ENCODE results near the gene ADAMTS18.
"Not testable (repeated sequence)": the region's sequence is repeated elsewhere in the genome, so short reads cannot be mapped to it uniquely, and the experiment has no call there.

Gene ADAMTS18

DNA sequence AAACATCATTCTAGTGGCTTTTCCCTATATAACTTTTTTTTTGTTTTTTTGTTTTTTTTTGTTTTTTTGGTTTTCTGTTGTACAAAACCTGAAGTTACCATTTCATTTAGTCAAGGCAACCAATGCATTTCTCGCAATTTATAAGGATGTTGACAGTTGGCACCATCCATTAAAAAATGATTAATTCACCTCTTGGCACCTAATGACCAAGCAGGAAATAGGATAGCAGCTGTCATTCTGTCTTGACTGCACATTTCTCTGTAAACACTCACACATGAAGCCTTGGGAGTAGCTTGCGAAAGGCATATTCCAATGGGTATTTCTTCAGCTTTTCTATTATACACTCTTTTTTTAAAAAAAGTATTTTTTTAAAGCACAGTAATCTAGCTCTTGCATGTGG is 158.2 kb downstream of the ADAMTS18 start:
- no peak for DNase-seq

DNA sequence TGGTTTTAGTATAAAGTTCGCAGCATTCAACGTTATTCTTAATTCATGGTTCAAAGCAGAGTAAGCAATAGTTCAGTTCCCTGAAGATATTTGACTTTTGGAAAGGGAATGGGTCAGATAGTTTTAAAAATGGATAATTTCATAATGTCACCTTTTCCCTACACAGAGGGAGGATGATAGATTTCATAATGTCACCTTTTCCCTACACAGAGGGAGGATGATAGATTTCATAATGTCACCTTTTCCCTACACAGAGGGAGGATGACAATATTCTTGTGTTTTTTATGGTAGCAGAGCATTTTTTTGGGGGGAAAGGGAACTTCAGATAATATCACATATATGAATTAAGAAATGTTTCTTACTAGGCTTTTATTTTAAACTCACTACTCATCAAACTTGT is 159.5 kb downstream of the ADAMTS18 start:
- not testable (repeated sequence) for DNase-seq

DNA sequence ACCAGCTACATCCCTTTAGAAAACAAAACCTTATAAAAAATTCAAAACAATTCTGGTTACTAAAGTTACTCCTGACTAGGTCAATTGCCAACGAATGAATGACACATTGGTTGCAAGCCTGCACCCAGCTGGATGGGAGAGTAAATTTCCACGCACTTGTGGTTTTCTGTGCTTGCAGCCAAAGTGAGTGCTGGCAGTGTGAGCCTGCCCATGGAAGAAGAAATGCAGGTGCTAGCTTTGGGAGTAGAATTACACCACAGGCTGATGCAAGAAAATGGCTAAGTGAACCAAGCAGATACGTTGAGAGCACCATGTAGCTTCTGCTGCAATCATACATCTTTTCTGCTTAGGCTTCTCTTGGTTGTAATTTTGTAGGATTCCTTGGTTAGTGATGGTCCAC is 161.0 kb downstream of the ADAMTS18 start:
- no peak for DNase-seq

DNA sequence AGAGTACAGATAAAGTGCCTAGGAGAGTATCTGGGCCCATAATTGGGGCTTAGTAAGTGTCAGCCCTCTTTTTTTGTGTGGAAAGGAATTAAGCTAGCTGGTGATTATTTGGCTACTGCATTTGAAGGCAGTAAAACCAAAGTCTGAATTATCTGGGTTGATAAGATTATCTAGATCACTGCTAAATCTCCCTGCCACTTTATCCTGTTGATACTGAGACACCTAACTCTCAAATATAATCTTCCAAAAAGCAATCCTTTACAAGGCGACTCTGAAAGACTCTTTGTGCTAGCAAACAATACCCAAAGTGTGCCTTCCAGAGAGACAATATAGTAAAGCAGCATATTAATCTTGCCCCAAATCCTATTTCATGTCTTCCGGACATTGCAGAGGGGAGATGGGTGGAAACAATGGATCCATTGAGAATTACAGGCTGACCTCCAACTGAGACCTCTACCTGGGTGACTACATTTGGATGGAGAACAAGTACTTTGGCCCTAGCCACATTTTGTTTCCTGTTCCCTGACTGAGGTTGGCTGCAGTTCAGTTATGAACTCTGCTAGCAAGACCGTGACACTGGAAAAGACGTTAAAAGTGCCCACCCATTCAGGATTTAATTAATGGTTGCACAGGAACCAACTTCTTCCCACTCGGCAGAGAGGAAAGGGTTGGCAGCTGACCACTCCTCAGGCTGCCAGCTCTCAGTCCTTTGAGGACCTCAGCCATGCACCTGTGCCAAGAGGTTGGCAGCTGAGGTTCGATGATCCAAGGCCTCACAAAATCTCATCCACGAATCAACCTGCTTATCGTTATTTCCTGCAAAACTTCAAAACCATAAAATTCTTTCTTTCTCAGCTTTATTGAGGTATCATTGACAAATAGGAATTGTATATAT is 163.1 kb downstream of the ADAMTS18 start:
- DNase-seq = no peak

DNA sequence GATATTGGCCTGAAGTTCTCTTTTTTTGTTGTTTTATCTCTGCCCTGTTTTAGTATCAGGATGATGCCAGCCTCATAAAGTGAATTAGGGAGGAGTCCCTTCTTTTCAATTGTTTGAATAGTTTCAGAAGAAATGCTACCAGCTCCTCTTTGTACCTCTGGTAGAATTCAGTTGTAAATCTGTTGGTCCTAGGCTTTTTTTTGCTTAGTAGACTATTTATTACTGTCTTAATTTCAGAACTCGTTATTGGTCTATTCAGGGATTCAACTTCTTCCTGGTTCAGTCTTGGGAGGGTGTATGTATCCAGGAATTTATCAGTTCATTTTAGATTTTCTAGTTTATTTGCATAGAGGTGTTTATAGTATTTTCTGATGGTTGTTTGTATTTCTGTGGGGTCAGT is 168.6 kb downstream of the ADAMTS18 start:
- DNase-seq = not testable (repeated sequence)

DNA sequence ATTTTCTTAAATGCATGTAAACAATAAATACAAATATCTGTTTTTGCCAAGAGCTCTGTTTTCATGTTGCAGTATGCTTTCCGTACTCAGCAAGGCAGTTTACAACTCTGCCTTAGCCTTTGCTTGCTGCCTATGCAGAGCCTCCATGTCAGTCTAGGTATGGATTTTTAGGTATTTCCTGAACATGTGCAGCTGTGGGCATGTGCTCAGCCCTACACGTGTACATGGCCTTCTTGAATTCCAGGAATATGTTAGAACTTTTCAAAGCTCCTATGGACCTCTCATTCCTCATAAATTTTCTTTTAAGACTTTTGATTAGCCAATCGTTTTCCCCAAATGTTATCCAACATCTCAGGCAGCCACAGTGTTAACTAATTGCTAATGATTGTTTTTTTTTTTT is 171.9 kb downstream of the ADAMTS18 start:
- no peak for DNase-seq

DNA sequence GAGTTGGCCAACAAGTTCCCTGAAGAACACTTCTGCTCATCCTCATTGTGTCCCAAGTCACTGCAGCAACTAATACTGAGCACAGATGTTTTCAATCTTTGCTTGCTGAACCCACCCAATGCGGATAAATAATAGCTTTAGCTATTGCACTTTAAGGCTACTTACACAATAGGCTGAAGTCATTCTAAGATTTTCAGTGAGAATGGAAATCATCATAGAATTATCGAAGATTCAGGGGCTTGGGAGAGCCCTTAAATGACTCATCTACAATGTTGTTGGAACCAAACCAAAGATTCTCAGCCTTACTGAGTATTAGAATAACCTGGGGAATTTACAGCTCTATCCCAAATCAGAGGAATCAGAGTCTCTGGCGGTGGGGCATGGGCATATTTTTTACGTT is 184.4 kb downstream of the ADAMTS18 start:
- no peak for DNase-seq

DNA sequence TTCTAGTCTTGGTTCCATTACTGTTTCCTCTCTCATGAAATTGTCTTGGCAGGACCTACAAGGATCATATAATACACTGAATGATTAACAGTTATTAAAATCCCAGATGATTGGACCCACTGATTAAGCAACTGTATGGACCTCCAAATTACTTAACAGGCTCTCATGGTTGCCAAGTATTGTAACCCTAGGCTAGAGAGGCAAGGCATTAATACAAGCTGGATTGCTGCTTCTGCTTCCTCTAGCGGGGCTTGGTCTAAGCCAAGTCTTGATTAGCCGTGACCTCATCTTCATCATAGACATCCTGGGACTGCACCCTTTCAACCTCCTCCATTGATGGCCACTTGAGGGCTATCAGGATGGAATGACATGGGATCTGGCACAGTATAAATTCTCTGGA is 188.7 kb downstream of the ADAMTS18 start:
- DNase-seq = no peak

DNA sequence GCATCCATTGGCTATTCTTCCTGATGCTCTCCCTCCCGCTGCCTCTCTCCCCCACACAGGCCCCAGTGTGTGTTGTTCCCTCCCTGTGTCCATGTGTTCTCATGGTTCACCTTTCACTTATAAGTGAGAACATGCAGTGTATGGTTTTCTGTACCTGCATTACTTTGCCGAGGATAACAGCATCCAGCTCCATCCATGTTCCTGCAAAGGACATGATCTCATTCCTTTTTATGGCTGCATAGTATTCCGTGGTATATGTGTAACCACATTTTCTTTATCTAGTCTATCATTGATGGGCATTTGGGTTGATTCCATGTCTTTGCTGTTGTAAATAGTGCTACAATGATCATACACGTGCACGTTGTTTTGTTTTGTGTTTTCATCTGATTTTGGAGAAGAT is 192.4 kb downstream of the ADAMTS18 start:
- not testable (repeated sequence) for DNase-seq

DNA sequence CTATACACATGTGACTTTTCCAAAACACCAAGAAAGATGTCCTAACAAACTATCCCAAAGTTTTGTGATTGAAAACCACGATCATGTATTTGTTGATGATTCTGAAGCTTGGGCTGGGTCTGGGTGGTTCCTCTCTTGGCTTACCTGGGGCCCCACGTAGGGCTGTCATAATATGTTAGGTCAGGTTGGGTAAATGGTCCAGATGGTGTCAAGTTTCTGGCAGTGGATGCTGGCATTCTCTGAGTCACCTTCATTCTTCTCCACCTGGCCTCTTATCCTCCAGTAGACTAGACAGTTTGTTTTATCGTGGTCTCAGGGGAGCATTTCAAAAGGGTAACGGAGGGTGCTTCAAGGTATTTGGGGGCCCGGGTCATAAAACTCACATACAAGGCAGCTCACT is 196.2 kb downstream of the ADAMTS18 start:
- no peak for DNase-seq

DNA sequence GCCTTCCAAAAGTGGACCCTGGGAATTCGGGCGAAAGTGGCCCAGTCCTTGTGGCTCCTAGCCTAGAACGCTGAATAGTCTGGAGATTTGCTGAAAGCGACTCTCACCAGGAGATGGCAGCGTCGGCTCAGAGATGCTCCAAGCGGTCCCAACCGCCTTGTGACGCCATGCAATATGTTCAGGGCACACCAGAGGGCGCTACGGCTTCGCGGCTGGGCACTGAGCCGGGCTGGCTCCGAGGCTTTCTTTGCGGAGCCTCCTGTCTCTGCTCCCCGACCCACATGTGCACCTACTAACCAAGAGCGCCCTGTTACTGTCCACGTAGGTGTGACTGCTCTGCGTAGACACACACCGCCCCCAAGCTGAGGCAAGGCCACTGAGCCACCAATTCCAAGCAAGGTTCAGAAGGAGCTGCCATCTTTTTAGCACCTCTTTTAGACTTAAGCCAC is 198.7 kb downstream of the ADAMTS18 start:
- peak; percentile 53 for DNase-seq

DNA sequence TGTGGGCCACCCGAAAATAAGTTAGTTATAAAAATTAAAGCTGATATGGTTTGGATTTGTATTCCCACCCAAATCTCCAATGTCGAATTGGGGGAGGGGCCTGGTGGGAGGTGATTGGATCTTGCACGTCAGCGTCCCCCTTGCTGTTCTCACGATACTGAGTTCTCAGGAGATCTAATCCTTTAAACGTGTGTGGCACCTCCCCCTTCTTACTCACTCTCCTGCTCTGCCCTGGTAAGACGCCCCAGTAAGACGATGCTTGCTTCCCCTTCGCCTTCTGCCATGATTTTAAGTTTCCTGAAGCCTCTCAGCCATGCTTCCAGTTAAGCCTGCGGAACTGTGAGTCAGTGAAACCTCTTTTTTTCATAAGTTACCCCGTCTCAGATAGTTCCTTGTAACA is 200.2 kb downstream of the ADAMTS18 start:
- no peak for DNase-seq

DNA sequence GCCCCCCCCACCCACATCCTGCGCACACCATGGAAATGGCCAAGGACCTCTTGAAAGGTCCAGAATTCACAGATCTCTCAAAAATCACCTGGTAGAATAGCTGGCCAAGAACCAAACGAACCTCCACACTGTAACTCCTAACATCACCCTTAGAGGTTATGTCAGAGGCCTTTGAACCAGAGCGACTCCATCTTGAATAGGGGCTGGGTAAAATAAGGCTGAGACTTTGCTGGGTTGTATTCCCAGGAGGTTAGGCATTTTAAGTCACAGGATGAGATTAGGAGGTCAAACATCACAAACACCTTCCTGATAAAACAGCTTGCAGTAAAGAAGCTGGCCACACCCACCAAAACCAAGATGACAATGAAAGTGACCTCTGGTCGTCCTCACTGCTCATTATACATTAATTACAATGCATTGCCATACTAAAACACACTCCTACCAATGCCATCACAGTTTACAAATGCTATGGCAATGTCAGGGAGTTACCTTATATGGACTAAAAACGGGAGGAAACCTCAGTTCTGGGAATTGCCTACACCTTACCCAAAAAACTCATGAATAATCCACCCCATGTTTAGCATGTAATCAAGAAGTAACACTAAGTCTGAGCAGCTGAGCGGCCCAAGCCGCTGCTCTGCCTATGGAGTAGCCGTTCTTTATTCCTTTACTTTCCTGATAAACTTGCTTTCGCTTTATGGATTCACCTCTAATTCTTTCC is 200.9 kb downstream of the ADAMTS18 start:
- DNase-seq = no peak

Data from NK-92 treated with Interleukin-12 subunit alpha and Interleukin-12 subunit beta, amount 100 ng/mL, for 24 hours (cell line).